Measurements from ENCODE around the gene PSMC2.
"Not testable (repeated sequence)": the region's sequence is repeated elsewhere in the genome, so short reads cannot be mapped to it uniquely, and the experiment has no call there.

Gene PSMC2

GRCh38 chr7:103379270-103379975 is 32.0 kb downstream of the PSMC2 start:
- DNase-seq (ENCODE audit: low read depth) = no peak

GRCh38 chr7:103380395-103381191 is 33.1 kb downstream of the PSMC2 start:
- no peak for DNase-seq (ENCODE audit: low read depth)

- DNase-seq (ENCODE audit: low read depth) = no peak
Measured at GRCh38 chr7:103381280-103382031, 34.0 kb downstream of the PSMC2 start.

- no peak for DNase-seq (ENCODE audit: low read depth)
Measured at GRCh38 chr7:103382032-103382402, 34.6 kb downstream of the PSMC2 start.

GRCh38 chr7:103387242-103387641 is 39.8 kb downstream of the PSMC2 start:
- DNase-seq (ENCODE audit: low read depth) = no peak

- no peak for DNase-seq (ENCODE audit: low read depth)
Measured at GRCh38 chr7:103388469-103389140, 41.2 kb downstream of the PSMC2 start.

- no peak for DNase-seq (ENCODE audit: low read depth)
Measured at GRCh38 chr7:103389263-103389662, 41.8 kb downstream of the PSMC2 start.

GRCh38 chr7:103391150-103391549 is 43.7 kb downstream of the PSMC2 start:
- no peak for DNase-seq (ENCODE audit: low read depth)

- no peak for DNase-seq (ENCODE audit: low read depth)
Measured at GRCh38 chr7:103391976-103392375, 44.5 kb downstream of the PSMC2 start.

- no peak for DNase-seq (ENCODE audit: low read depth)
Measured at GRCh38 chr7:103394566-103394965, 47.1 kb downstream of the PSMC2 start.

GRCh38 chr7:103395071-103395470 is 47.6 kb downstream of the PSMC2 start:
- no peak for DNase-seq (ENCODE audit: low read depth)

- DNase-seq (ENCODE audit: low read depth) = no peak
Measured at GRCh38 chr7:103396471-103396870, 49.0 kb downstream of the PSMC2 start.

GRCh38 chr7:103398483-103399127 is 51.2 kb downstream of the PSMC2 start:
- DNase-seq (ENCODE audit: low read depth) = no peak

- not testable (repeated sequence) for DNase-seq (ENCODE audit: low read depth)
Measured at GRCh38 chr7:103399687-103400086, 52.2 kb downstream of the PSMC2 start.

GRCh38 chr7:103405789-103406613 is 58.6 kb downstream of the PSMC2 start:
- not testable (repeated sequence) for DNase-seq (ENCODE audit: low read depth)

- DNase-seq (ENCODE audit: low read depth) = no peak
Measured at GRCh38 chr7:103412151-103412550, 64.7 kb downstream of the PSMC2 start.

- DNase-seq (ENCODE audit: low read depth) = no peak
Measured at GRCh38 chr7:103413407-103413806, 66.0 kb downstream of the PSMC2 start.

- DNase-seq (ENCODE audit: low read depth) = no peak
Measured at GRCh38 chr7:103418241-103418640, 70.8 kb downstream of the PSMC2 start.
